IMR-90 (cell line): Measurements from ENCODE around the gene BMP5. TPM values are rescaled to one million over a fixed set of nuclear protein-coding genes. Genes with fewer than 3 reads are reported as not detected.

Experiments
- ATAC-seq: fragments of 200-7000 bp; cut with Tn5 transposase; 2 replicates; pipeline ENCODE4 v1.9.1; 2020; ENCODE audit warnings: low read depth, mild to moderate bottlenecking, moderate library complexity
- BruUV-seq: library from RNA; stranded (reverse); fragments of 400-500 nt; replicated peaks from 2 replicates; lab custom pipeline; 2021; lab: Mats Ljungman, UMichigan
- CTCF ChIA-PET: fragments of 300-600 bp; formaldehyde crosslinking; extraction: SDS; loops from one replicate; lab custom pipeline; 2021; ENCODE audit warnings: antibody characterized with exemption; lab: Yijun Ruan, JAX
- POLR2A ChIA-PET: fragments of 300-600 bp; sonication (Branson Sonifier 250); formaldehyde crosslinking; loops from one replicate; lab custom pipeline; 2022; ENCODE audit warnings: antibody characterized with exemption; ENCODE audit not compliant: unreplicated experiment; lab: Charles Lee
- DNase-seq: peaks from one replicate; pipeline ENCODE4 v3.0.0; 2013
- H2AFZ ChIP-seq: replicated peaks from 2 replicates; pipeline ENCODE3; 2013; ENCODE audit warnings: low read length, mild to moderate bottlenecking; ENCODE audit not compliant: poor library complexity
- H2AK5ac ChIP-seq: 2 replicates; pipeline ENCODE4 v1.6.1; 2013; ENCODE audit warnings: low read depth, low read length, inconsistent platforms
- H2AK9ac ChIP-seq: replicated peaks from 2 replicates; pipeline ENCODE3; 2013; ENCODE audit warnings: mild to moderate bottlenecking, low read depth, low read length, moderate library complexity; ENCODE audit not compliant: poor library complexity
- H2BK120ac ChIP-seq: 2 replicates; pipeline ENCODE4 v1.6.1; 2013; ENCODE audit warnings: low read depth, low read length, inconsistent platforms
- H2BK15ac ChIP-seq: 3 replicates; pipeline ENCODE4 v1.6.1; 2013; ENCODE audit warnings: low read depth, low read length, inconsistent platforms
- H2BK20ac ChIP-seq: 2 replicates; pipeline ENCODE4 v1.6.1; 2013; ENCODE audit warnings: low read depth, mild to moderate bottlenecking, inconsistent platforms, low read length, moderate library complexity
- H2BK5ac ChIP-seq: 2 replicates; pipeline ENCODE4 v1.6.1; 2013; ENCODE audit warnings: mild to moderate bottlenecking, low read depth, low read length, inconsistent platforms; ENCODE audit not compliant: poor library complexity, severe bottlenecking
- H3K14ac ChIP-seq: replicated peaks from 2 replicates; pipeline ENCODE4 v1.6.1; 2013; ENCODE audit warnings: low read depth, low read length, inconsistent platforms
- H3K18ac ChIP-seq: 2 replicates; pipeline ENCODE4 v1.6.1; 2013; ENCODE audit warnings: low read depth, low read length, control low read depth
- H3K23ac ChIP-seq: 2 replicates; pipeline ENCODE4 v1.6.1; 2013; ENCODE audit warnings: low read depth, low read length, inconsistent platforms
- H3K27ac ChIP-seq: 2 replicates; pipeline ENCODE4 v1.5.1; 2013; ENCODE audit warnings: mild to moderate bottlenecking, control low read depth, low read length; ENCODE audit not compliant: insufficient read depth
- H3K27me3 ChIP-seq: 2 replicates; pipeline ENCODE4 v1.6.1; 2013; ENCODE audit warnings: low read length; ENCODE audit not compliant: control insufficient read depth, insufficient read depth
- H3K36me3 ChIP-seq: 2 replicates; pipeline ENCODE4 v1.6.1; 2013; ENCODE audit warnings: low read length, mixed read lengths; ENCODE audit not compliant: control insufficient read depth, insufficient read depth
- H3K4ac ChIP-seq: 2 replicates; pipeline ENCODE4 v1.6.1; 2013; ENCODE audit warnings: low read depth, low read length, inconsistent platforms
- H3K4me1 ChIP-seq: 2 replicates; pipeline ENCODE4 v1.6.1; 2013; ENCODE audit warnings: low read length, mixed read lengths; ENCODE audit not compliant: control insufficient read depth, insufficient read depth
- H3K4me2 ChIP-seq: 2 replicates; pipeline ENCODE4 v1.6.1; 2013; ENCODE audit warnings: low read depth, mild to moderate bottlenecking, control low read depth, low read length, moderate library complexity
- H3K4me3 ChIP-seq: 2 replicates; pipeline ENCODE4 v1.5.1; 2013; ENCODE audit warnings: low read depth, mild to moderate bottlenecking, control low read depth, low read length, moderate library complexity; ENCODE audit not compliant: insufficient read depth
- H3K56ac ChIP-seq: 2 replicates; pipeline ENCODE4 v1.6.1; 2013; ENCODE audit warnings: low read length, inconsistent platforms; ENCODE audit not compliant: insufficient read depth; ENCODE audit errors: extremely low read depth
- H3K79me1 ChIP-seq, 2 experiments: 2 replicates each; pipeline ENCODE4 v1.6.1; 2013; ENCODE audit warnings: low read length in 2 of 2, inconsistent platforms in 1 of 2, low read depth in 1 of 2
- H3K9ac ChIP-seq: 2 replicates; pipeline ENCODE4 v1.6.1; 2013; ENCODE audit warnings: low read depth, low read length, control low read depth
- H3K9me1 ChIP-seq: 2 replicates; pipeline ENCODE4 v1.6.1; 2013; ENCODE audit warnings: low read length, inconsistent platforms; ENCODE audit not compliant: insufficient read depth
- H3K9me3 ChIP-seq: 2 replicates; pipeline ENCODE4 v1.6.1; 2013; ENCODE audit warnings: low read length; ENCODE audit not compliant: control insufficient read depth, insufficient read depth
- H4K20me1 ChIP-seq: 2 replicates; pipeline ENCODE4 v1.6.1; 2013; ENCODE audit warnings: low read length, inconsistent platforms; ENCODE audit not compliant: insufficient read depth
- H4K5ac ChIP-seq: 2 replicates; pipeline ENCODE4 v1.6.1; 2013; ENCODE audit warnings: mild to moderate bottlenecking, low read depth, low read length, control low read depth
- H4K8ac ChIP-seq, 2 experiments: 2 replicates each; pipeline ENCODE4 v1.6.1; 2013; ENCODE audit warnings: low read depth in 2 of 2, low read length in 2 of 2, control low read depth in 1 of 2, inconsistent platforms in 1 of 2
- H4K91ac ChIP-seq: 2 replicates; pipeline ENCODE4 v1.6.1; 2013; ENCODE audit warnings: low read depth, low read length, inconsistent platforms; ENCODE audit not compliant: insufficient read depth
- CTCF ChIP-seq: conservative IDR thresholded peaks from 2 replicates; pipeline ENCODE4 v1.5.1; 2012; ENCODE audit warnings: mild to moderate bottlenecking, low read depth, low read length, improper control_type of control experiment
- FOS ChIP-seq: fragments of 150-350 bp; IDR thresholded peaks from 2 replicates; pipeline ENCODE4 v1.6.1; 2016; ENCODE audit warnings: low read depth, low read length
- WGBS, 2 experiments: methylation state at CpG; one replicate each; pipeline versions ENCODE4 v1.1.5 to v1.1.7; 2013; ENCODE audit warnings: missing lambda C conversion rate in 2 of 2; ENCODE audit not compliant: insufficient read length in 1 of 2; ENCODE audit errors: extremely low coverage in 2 of 2; 5-methylcytosine and 5-hydroxymethylcytosine counted together
- dilution Hi-C: fragments of 300-500 bp; cut with HindIII; formaldehyde crosslinking; loops from one replicate; pipeline ENCODE4 v1.14.3; 2018; ENCODE audit warnings: low sequenced_read_pairs; ENCODE audit not compliant: unreplicated experiment
- in situ Hi-C: fragments of 300-500 bp; cut with MboI; formaldehyde crosslinking; loops from 3 replicates; pipeline ENCODE4 v1.14.3; 2019; ENCODE audit warnings: low sequenced_read_pairs, inconsistent platforms, mixed read lengths
- intact Hi-C: fragments of 100-400 bp; cut with micrococcal nuclease; formaldehyde crosslinking; loops from 2 replicates; pipeline ENCODE4 v1.10.0; 2022
- polyA plus RNA-seq, 3 experiments: library from polyadenylated mRNA; depleted of rRNA; stranded (reverse); fragments of >200 nt; gene quantifications; 2 replicates each; pipeline ENCODE4 v1.2.3, GENCODE V29; 2012; ENCODE audit warnings: low replicate concordance in 1 of 3
- total RNA-seq: library from RNA; depleted of rRNA; stranded (reverse); fragments of >200 nt; gene quantifications from 2 replicates; pipeline ENCODE4 v1.2.3, GENCODE V29; 2012

The BMP5 gene
- total and polyA plus RNA-seq, 2 of the 4 experiments (the other 2 are of a cell fraction) = under 0.01 to 0.02 TPM

GRCh38 chr6:55794136-55794812 is 81.1 kb downstream of the BMP5 start:
- no TSS peak for BruUV-seq
- Histone ChIP-seq H2BK5ac (no peak overlapping the region), H3K23ac (no peak overlapping the region), H3K27ac (no peak overlapping the region), H3K9me1 (no peaks in the 10 kb centered on the region), H3K9ac (no peak overlapping the region), H3K4ac (no peak overlapping the region), H2BK15ac (no peak overlapping the region), H4K91ac (no peak overlapping the region), H3K27me3 (no peaks in the 10 kb centered on the region), H2AK9ac (no peak overlapping the region), H3K18ac (no peak overlapping the region), H3K36me3 (no peaks in the 10 kb centered on the region), H3K79me1 (no peaks in the 10 kb centered on the region), H2AFZ (no peak overlapping the region), H2BK120ac (no peak overlapping the region), H3K4me3 (no peak overlapping the region), H3K56ac (no peak overlapping the region), H4K5ac (no peak overlapping the region), H4K8ac (no peak overlapping the region), H3K14ac (no peak overlapping the region), H2BK20ac (no peak overlapping the region), H3K9me3 (no peaks in the 10 kb centered on the region), H3K4me1 (peaks cover 3% of the 10 kb centered on the region; the same call in 1 of the 2 replicates), H3K4me2 (peak overlapping the region; percentile 50; the same call in 1 of the 2 replicates), H4K20me1 (no peaks in the 10 kb centered on the region), H2AK5ac (no peak overlapping the region)
- ATAC-seq (no peak), DNase-seq (peak; percentile 70)
- in situ Hi-C loops (no loop called here), dilution Hi-C loops (no loop called here), intact Hi-C loops (no loop called here)
- no CpG with 5 or more reads among the region's 3 CpGs for WGBS, 2 experiments
- TF ChIP-seq FOS (0 out of 2 replicates have a peak, but pooled peaks have one; percentile 15), CTCF (no peak)
- CTCF ChIA-PET = interaction anchor here (0.7 kb wide), 1 partner anchor 441 kb away, joined by 3 read pairs; no protein-coding TSS in a partner anchor
- POLR2A ChIA-PET = no interaction called here
